GM19025 (cell line): ENCODE results near the gene ASIC2.

Experiments used
- ATAC-seq: cut with Tn5 transposase; IDR thresholded peaks from one replicate; pipeline ENCODE4 v1.9.1; 2021; ENCODE audit warnings: mild to moderate bottlenecking, low read depth, moderate library complexity; ENCODE audit not compliant: unreplicated experiment

The ASIC2 gene

GRCh38 chr17:33121272-33121671, 171.8 kb downstream of the ASIC2 start:
- ATAC-seq, result no peak

GRCh38 chr17:33120103-33120502, 173.0 kb downstream of the ASIC2 start:
- ATAC-seq, result no peak

- no peak for ATAC-seq
Observed at GRCh38 chr17:33118391-33119075, 174.6 kb downstream of the ASIC2 start.

GRCh38 chr17:33116021-33116551, 177.0 kb downstream of the ASIC2 start:
- ATAC-seq, result no peak

- ATAC-seq, result no peak
Observed at GRCh38 chr17:33115366-33115765, 177.7 kb downstream of the ASIC2 start.

- no peak for ATAC-seq
Observed at GRCh38 chr17:33113991-33114370, 179.1 kb downstream of the ASIC2 start.

GRCh38 chr17:33113276-33113990, 179.7 kb downstream of the ASIC2 start:
- no peak for ATAC-seq

GRCh38 chr17:33112763-33113162, 180.3 kb downstream of the ASIC2 start:
- no peak for ATAC-seq

GRCh38 chr17:33109336-33110072, 183.6 kb downstream of the ASIC2 start:
- ATAC-seq, result no peak

GRCh38 chr17:33106525-33107165, 186.4 kb downstream of the ASIC2 start:
- ATAC-seq, result no peak

- ATAC-seq, result no peak
Observed at GRCh38 chr17:33105911-33106310, 187.2 kb downstream of the ASIC2 start.

GRCh38 chr17:33099906-33100305, 193.2 kb downstream of the ASIC2 start:
- no peak for ATAC-seq

GRCh38 chr17:33099252-33099651, 193.8 kb downstream of the ASIC2 start:
- no peak for ATAC-seq

GRCh38 chr17:33097411-33097810, 195.7 kb downstream of the ASIC2 start:
- ATAC-seq, result no peak

- no peak for ATAC-seq
Observed at GRCh38 chr17:33096161-33096560, 196.9 kb downstream of the ASIC2 start.

GRCh38 chr17:33091271-33091670, 201.8 kb downstream of the ASIC2 start:
- ATAC-seq, result no peak

GRCh38 chr17:33090806-33091205, 202.3 kb downstream of the ASIC2 start:
- ATAC-seq, result no peak

- no peak for ATAC-seq
Observed at GRCh38 chr17:33086878-33087277, 206.2 kb downstream of the ASIC2 start.

- ATAC-seq, result no peak
Observed at GRCh38 chr17:33086041-33086440, 207.1 kb downstream of the ASIC2 start.

- no peak for ATAC-seq
Observed at GRCh38 chr17:33085256-33085655, 207.8 kb downstream of the ASIC2 start.

- ATAC-seq, result no peak
Observed at GRCh38 chr17:33084755-33085154, 208.3 kb downstream of the ASIC2 start.
